Thyroid gland (tissue), 4 donors: ENCODE measurements around the gene TMC2. TPM values are rescaled to one million over a fixed set of nuclear protein-coding genes. Genes with fewer than 3 reads are reported as not detected.
"Not testable (repeated sequence)": the region's sequence is repeated elsewhere in the genome, so short reads cannot be mapped to it uniquely, and the experiment has no call there.

Experiments
- DNase-seq, 2 donors: peaks; one replicate each; pipeline ENCODE4 v3.0.0-alpha.2; 2019
- H3K27ac ChIP-seq, 3 donors: fragments of 200-600 bp; sonication (generic); 1 replicate in 2 of 3; 2 replicates in 1 of 3; pipeline ENCODE4 v1.5.1; 2016 to 2019; ENCODE audit warnings: mild to moderate bottlenecking in 1 of 3, moderate library complexity in 1 of 3
- H3K27me3 ChIP-seq: fragments of 200-600 bp; sonication (generic); one replicate; pipeline ENCODE4 v1.5.1; 2019
- H3K36me3 ChIP-seq, 2 donors: fragments of 200-600 bp; sonication (generic); one replicate each; pipeline ENCODE4 v1.5.1; 2016 to 2019
- H3K4me1 ChIP-seq, 2 donors: fragments of 200-600 bp; sonication (generic); one replicate each; pipeline ENCODE4 v1.5.1; 2017 to 2019
- H3K4me3 ChIP-seq, 3 donors: fragments of 200-600 bp; sonication (generic); replicated peaks in 1 of 3; 1 replicate in 2 of 3; 2 replicates in 1 of 3; pipeline ENCODE4 v1.5.1; 2016; ENCODE audit warnings: mild to moderate bottlenecking in 1 of 3
- H3K9me3 ChIP-seq: fragments of 200-600 bp; sonication (generic); one replicate; pipeline ENCODE4 v1.5.1; 2017
- CTCF ChIP-seq, 6 experiments: fragments of 200-600 bp in 3 of 6; fragments of 450-650 bp in 3 of 6; sonication (generic) in 3 of 6; IDR thresholded peaks; one replicate each; pipeline ENCODE4 v1.5.1; 2016 to 2019; ENCODE audit warnings: antibody characterized with exemption in 6 of 6, mild to moderate bottlenecking in 2 of 6, inconsistent platforms in 1 of 6, moderate library complexity in 1 of 6
- POLR2A ChIP-seq, 2 donors: fragments of 450-650 bp; IDR thresholded peaks; one replicate each; pipeline ENCODE4 v1.6.1; 2017; ENCODE audit warnings: antibody characterized with exemption in 2 of 2, mild to moderate bottlenecking in 2 of 2, moderate library complexity in 1 of 2
- WGBS, 2 donors: methylation state at CpG; one replicate each; pipeline ENCODE4 v1.1.5; 2017; 5-methylcytosine and 5-hydroxymethylcytosine counted together
- intact Hi-C: fragments of 100-400 bp; cut with DNase I; formaldehyde crosslinking; loops from one replicate; pipeline ENCODE4 v1.15.1; 2023
- total RNA-seq, 4 donors: library from RNA; depleted of rRNA; stranded (reverse); fragments of >200 nt; gene quantifications; one replicate each; pipeline ENCODE4 v1.2.3, GENCODE V29; 2016

The TMC2 gene
- total RNA-seq, 4 donors from 2014 or later, result 0.11 TPM; not detected in 3

DNA sequence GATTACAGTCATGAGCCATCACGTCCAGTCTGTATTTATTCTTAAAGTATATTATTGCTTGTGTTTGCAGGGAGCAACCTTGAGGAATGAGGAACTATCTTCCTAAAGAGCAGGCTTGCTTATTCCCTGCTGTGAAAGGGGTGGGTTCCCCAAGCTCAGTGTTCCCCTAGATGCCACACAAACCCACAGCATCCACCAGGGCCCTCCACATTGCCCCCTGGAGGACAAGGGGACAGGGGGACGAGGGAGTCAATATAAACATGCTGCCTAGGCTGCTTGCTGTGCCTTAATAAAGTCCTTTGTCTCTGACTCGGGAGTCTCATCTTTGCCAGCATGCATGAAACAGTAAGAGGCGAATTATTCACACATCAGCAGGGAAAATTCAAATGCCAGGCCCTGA, 135.6 kb downstream of the TMC2 start:
- Histone ChIP-seq H3K9me3 (no peaks in the 10 kb centered on the region), H3K36me3 (no peaks in the 10 kb centered on the region), H3K27me3 (no peaks in the 10 kb centered on the region), H3K4me1 (no peaks in the 10 kb centered on the region), H3K27ac (no peak overlapping the region), H3K4me3 (no peak overlapping the region)
- 30 to 45% methylated on average over 4 of the region's 4 CpGs for WGBS, 2 donors
- no peak for DNase-seq
- TF ChIP-seq POLR2A (IDR thresholded peaks at IDR 0.05) (no peak), CTCF (IDR thresholded peaks at IDR 0.05) (no peak)
- intact Hi-C loops, result no loop called here

GRCh38 chr20:2672446-2672845, 136.1 kb downstream of the TMC2 start:
- intact Hi-C loops, result no loop called here
- no peak overlapping the region for H3K27ac ChIP-seq
- no peaks in the 10 kb centered on the region for H3K36me3 ChIP-seq
- H3K4me1 ChIP-seq, result no peaks in the 10 kb centered on the region
- TF ChIP-seq POLR2A (IDR thresholded peaks at IDR 0.05), result no peak
- no peak for TF ChIP-seq CTCF (IDR thresholded peaks at IDR 0.05)
- no peaks in the 10 kb centered on the region for H3K27me3 ChIP-seq
- WGBS, 2 donors, result 71 to 81% methylated on average over 3 of the region's 3 CpGs
- no peak overlapping the region for H3K4me3 ChIP-seq
- no peaks in the 10 kb centered on the region for H3K9me3 ChIP-seq
- no peak for DNase-seq

- H3K27me3 ChIP-seq, result no peaks in the 10 kb centered on the region
- H3K4me3 ChIP-seq, result no peak overlapping the region
- H3K27ac ChIP-seq, result no peak overlapping the region
- WGBS, 2 donors, result 85 to 95% methylated on average over 3 to 4 of the region's 4 CpGs
- no peaks in the 10 kb centered on the region for H3K4me1 ChIP-seq
- intact Hi-C loops, result no loop called here
- TF ChIP-seq CTCF (IDR thresholded peaks at IDR 0.05), result no peak
- no peak for TF ChIP-seq POLR2A (IDR thresholded peaks at IDR 0.05)
- DNase-seq, result no peak
- no peaks in the 10 kb centered on the region for H3K9me3 ChIP-seq
- no peaks in the 10 kb centered on the region for H3K36me3 ChIP-seq
Observed at GRCh38 chr20:2673453-2673852, 137.1 kb downstream of the TMC2 start.

GRCh38 chr20:2680046-2680445, 143.7 kb downstream of the TMC2 start:
- intact Hi-C loops, result no loop called here
- DNase-seq, result no peak
- no peaks in the 10 kb centered on the region for H3K9me3 ChIP-seq
- 86 to 88% methylated on average over 4 of the region's 4 CpGs for WGBS, 2 donors
- no peaks in the 10 kb centered on the region for H3K27me3 ChIP-seq
- H3K36me3 ChIP-seq, result no peaks in the 10 kb centered on the region
- H3K27ac ChIP-seq, result no peak overlapping the region
- no peak overlapping the region for H3K4me3 ChIP-seq
- TF ChIP-seq POLR2A (IDR thresholded peaks at IDR 0.05), result no peak
- TF ChIP-seq CTCF (IDR thresholded peaks at IDR 0.05), result no peak
- H3K4me1 ChIP-seq, result no peaks in the 10 kb centered on the region

- intact Hi-C loops, H3K27me3 ChIP-seq, H3K4me1 ChIP-seq, H3K9me3 ChIP-seq, H3K36me3 ChIP-seq, H3K27ac ChIP-seq, H3K4me3 ChIP-seq, DNase-seq: not testable (repeated sequence)
- WGBS, 2 donors, result 90 to 94% methylated on average over 3 of the region's 3 CpGs
Observed at GRCh38 chr20:2682040-2682439, 145.7 kb downstream of the TMC2 start.

DNA sequence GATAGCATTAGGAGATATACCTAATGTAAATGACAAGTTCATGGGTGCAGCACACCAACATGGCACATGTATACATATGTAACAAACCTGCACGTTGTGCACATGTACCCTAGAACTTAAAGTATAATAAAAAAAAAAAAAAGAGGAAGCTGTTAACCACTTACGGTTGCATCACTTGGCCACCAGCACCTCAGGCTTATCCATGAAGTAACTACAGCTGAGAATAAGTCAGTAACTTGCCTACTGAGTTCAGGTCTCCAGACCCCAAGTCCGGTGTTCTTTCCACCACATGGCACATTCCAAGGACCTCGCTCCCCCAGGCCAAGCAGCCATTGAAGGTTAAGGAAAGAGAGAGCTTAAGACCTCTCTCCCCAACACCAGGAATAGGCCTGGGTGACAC, 148.4 kb downstream of the TMC2 start:
- H3K4me1 ChIP-seq, H3K27me3 ChIP-seq, DNase-seq, H3K4me3 ChIP-seq, intact Hi-C loops, H3K36me3 ChIP-seq, H3K27ac ChIP-seq, H3K9me3 ChIP-seq: not testable (repeated sequence)
- WGBS, 2 donors, result 88 to 91% methylated on average over 4 of the region's 4 CpGs
